ENCODE data around the gene TXNDC11. TPM values are rescaled to one million over a fixed set of nuclear protein-coding genes. Genes with fewer than 3 reads are reported as not detected.
A peak's percentile ranks its signal among the peaks of the same experiment; 100 is the strongest.
"Not testable (repeated sequence)": the region's sequence is repeated elsewhere in the genome, so short reads cannot be mapped to it uniquely, and the experiment has no call there.

TXNDC11 gene
- total RNA-seq (2012; rRNA removed) = 25.6 and 32.4 TPM in 2 replicates

GRCh38 chr16:11742536-11743307 lies at the start of gene TXNDC11:
TXNDC11 (minus strand) TSS chr16:11742857; CDS start chr16:11742730, 127 bp downstream.
- Histone ChIP-seq H3K27me3 (ENCODE audit: control insufficient read depth, insufficient read depth, low read length) (no peaks in the 10 kb centered on the region), H3K4me1 (ENCODE audit: control insufficient read depth, insufficient read depth, low read length) (peaks cover 30% of the 10 kb centered on the region), H3K4me2 (ENCODE audit: low read length) (peak within 1 kb of the TSS; percentile 85), H3K4me3 (ENCODE audit: low read length) (peak within 1 kb of the TSS; percentile 98), H3K36me3 (ENCODE audit: insufficient read depth, low read length) (peaks cover 7% of the 10 kb centered on the region), H3K9me3 (replicated peaks; ENCODE audit: low read length) (no peaks in the 10 kb centered on the region), H3K9ac (ENCODE audit: low read depth, low read length) (peak within 1 kb of the TSS; percentile 96)

GRCh38 chr16:11791144-11791828 lies 48.6 kb upstream of the TXNDC11 start:
- Histone ChIP-seq H3K9me3 (replicated peaks; ENCODE audit: low read length) (no peaks in the 10 kb centered on the region), H3K4me2 (ENCODE audit: low read length) (no peak overlapping the region), H3K36me3 (ENCODE audit: insufficient read depth, low read length) (peaks cover 23% of the 10 kb centered on the region), H3K9ac (ENCODE audit: low read depth, low read length) (no peak overlapping the region), H3K4me1 (ENCODE audit: control insufficient read depth, insufficient read depth, low read length) (peaks cover 40% of the 10 kb centered on the region), H3K27me3 (ENCODE audit: control insufficient read depth, insufficient read depth, low read length) (no peaks in the 10 kb centered on the region), H3K4me3 (ENCODE audit: low read length) (no peak overlapping the region)

- H3K4me1 ChIP-seq (ENCODE audit: control insufficient read depth, insufficient read depth, low read length) = peaks cover 27% of the 10 kb centered on the region
- H3K9me3 ChIP-seq (replicated peaks; ENCODE audit: low read length) = no peaks in the 10 kb centered on the region
- H3K4me2 ChIP-seq (ENCODE audit: low read length) = no peak overlapping the region
- H3K4me3 ChIP-seq (ENCODE audit: low read length) = no peak overlapping the region
- H3K36me3 ChIP-seq (ENCODE audit: insufficient read depth, low read length) = peaks cover 14% of the 10 kb centered on the region
- H3K9ac ChIP-seq (ENCODE audit: low read depth, low read length) = no peak overlapping the region
- no peaks in the 10 kb centered on the region for H3K27me3 ChIP-seq (ENCODE audit: control insufficient read depth, insufficient read depth, low read length)
Observed at GRCh38 chr16:11788914-11789313, 46.3 kb upstream of the TXNDC11 start.

GRCh38 chr16:11784980-11785599 lies 42.4 kb upstream of the TXNDC11 start:
- peaks cover 39% of the 10 kb centered on the region for H3K4me1 ChIP-seq (ENCODE audit: control insufficient read depth, insufficient read depth, low read length)
- H3K9me3 ChIP-seq (replicated peaks; ENCODE audit: low read length); H3K27me3 ChIP-seq (ENCODE audit: control insufficient read depth, insufficient read depth, low read length); H3K9ac ChIP-seq (ENCODE audit: low read depth, low read length); H3K36me3 ChIP-seq (ENCODE audit: insufficient read depth, low read length); H3K4me3 ChIP-seq (ENCODE audit: low read length); H3K4me2 ChIP-seq (ENCODE audit: low read length): not testable (repeated sequence)

- Histone ChIP-seq H3K4me1 (ENCODE audit: control insufficient read depth, insufficient read depth, low read length) (peaks cover 39% of the 10 kb centered on the region), H3K36me3 (ENCODE audit: insufficient read depth, low read length) (peaks cover 11% of the 10 kb centered on the region)
- not testable (repeated sequence) for H3K4me3 ChIP-seq (ENCODE audit: low read length); H3K9me3 ChIP-seq (replicated peaks; ENCODE audit: low read length); H3K4me2 ChIP-seq (ENCODE audit: low read length); H3K9ac ChIP-seq (ENCODE audit: low read depth, low read length); H3K27me3 ChIP-seq (ENCODE audit: control insufficient read depth, insufficient read depth, low read length)
Observed at GRCh38 chr16:11784381-11784780, 41.7 kb upstream of the TXNDC11 start.

- H3K4me3 ChIP-seq (ENCODE audit: low read length) = peak overlapping the region; percentile 61
- peak overlapping the region; percentile 75 for H3K9ac ChIP-seq (ENCODE audit: low read depth, low read length)
- no peaks in the 10 kb centered on the region for H3K9me3 ChIP-seq (replicated peaks; ENCODE audit: low read length)
Observed at GRCh38 chr16:11784038-11784369, 41.3 kb upstream of the TXNDC11 start.

GRCh38 chr16:11783319-11784037 lies 40.8 kb upstream of the TXNDC11 start:
- Histone ChIP-seq H3K4me1 (ENCODE audit: control insufficient read depth, insufficient read depth, low read length) (peaks cover 39% of the 10 kb centered on the region), H3K36me3 (ENCODE audit: insufficient read depth, low read length) (peaks cover 12% of the 10 kb centered on the region), H3K27me3 (ENCODE audit: control insufficient read depth, insufficient read depth, low read length) (no peaks in the 10 kb centered on the region), H3K4me3 (ENCODE audit: low read length) (peak overlapping the region; percentile 61), H3K9ac (ENCODE audit: low read depth, low read length) (peak overlapping the region; percentile 75), H3K9me3 (replicated peaks; ENCODE audit: low read length) (no peaks in the 10 kb centered on the region), H3K4me2 (ENCODE audit: low read length) (peak overlapping the region; percentile 87)

More at GRCh38 chr16:11784038-11784369, 41.3 kb upstream of the TXNDC11 start:
- peak overlapping the region; percentile 87 for H3K4me2 ChIP-seq (ENCODE audit: low read length)
- H3K36me3 ChIP-seq (ENCODE audit: insufficient read depth, low read length) = peaks cover 12% of the 10 kb centered on the region
- H3K27me3 ChIP-seq (ENCODE audit: control insufficient read depth, insufficient read depth, low read length) = no peaks in the 10 kb centered on the region
- H3K4me1 ChIP-seq (ENCODE audit: control insufficient read depth, insufficient read depth, low read length) = peaks cover 39% of the 10 kb centered on the region

GRCh38 chr16:11781773-11782172 lies 39.1 kb upstream of the TXNDC11 start:
- peaks cover 39% of the 10 kb centered on the region for H3K4me1 ChIP-seq (ENCODE audit: control insufficient read depth, insufficient read depth, low read length)
- H3K36me3 ChIP-seq (ENCODE audit: insufficient read depth, low read length) = peaks cover 18% of the 10 kb centered on the region
- no peaks in the 10 kb centered on the region for H3K9me3 ChIP-seq (replicated peaks; ENCODE audit: low read length)
- H3K4me2 ChIP-seq (ENCODE audit: low read length) = peak overlapping the region; percentile 87
- H3K9ac ChIP-seq (ENCODE audit: low read depth, low read length) = peak overlapping the region; percentile 75
- no peaks in the 10 kb centered on the region for H3K27me3 ChIP-seq (ENCODE audit: control insufficient read depth, insufficient read depth, low read length)
- H3K4me3 ChIP-seq (ENCODE audit: low read length) = peak overlapping the region; percentile 61

- peak overlapping the region; percentile 30 for H3K4me3 ChIP-seq (ENCODE audit: low read length)
- peak overlapping the region; percentile 87 for H3K4me2 ChIP-seq (ENCODE audit: low read length)
- H3K27me3 ChIP-seq (ENCODE audit: control insufficient read depth, insufficient read depth, low read length) = no peaks in the 10 kb centered on the region
- peaks cover 39% of the 10 kb centered on the region for H3K4me1 ChIP-seq (ENCODE audit: control insufficient read depth, insufficient read depth, low read length)
- peak overlapping the region; percentile 75 for H3K9ac ChIP-seq (ENCODE audit: low read depth, low read length)
- no peaks in the 10 kb centered on the region for H3K9me3 ChIP-seq (replicated peaks; ENCODE audit: low read length)
- peaks cover 24% of the 10 kb centered on the region for H3K36me3 ChIP-seq (ENCODE audit: insufficient read depth, low read length)
Observed at GRCh38 chr16:11780991-11781680, 38.5 kb upstream of the TXNDC11 start.

GRCh38 chr16:11779074-11779473 lies 36.4 kb upstream of the TXNDC11 start:
- no peak overlapping the region for H3K4me3 ChIP-seq (ENCODE audit: low read length)
- H3K9ac ChIP-seq (ENCODE audit: low read depth, low read length) = no peak overlapping the region
- no peaks in the 10 kb centered on the region for H3K27me3 ChIP-seq (ENCODE audit: control insufficient read depth, insufficient read depth, low read length)
- peaks cover 42% of the 10 kb centered on the region for H3K36me3 ChIP-seq (ENCODE audit: insufficient read depth, low read length)
- no peaks in the 10 kb centered on the region for H3K9me3 ChIP-seq (replicated peaks; ENCODE audit: low read length)
- H3K4me1 ChIP-seq (ENCODE audit: control insufficient read depth, insufficient read depth, low read length) = peaks cover 34% of the 10 kb centered on the region
- H3K4me2 ChIP-seq (ENCODE audit: low read length) = no peak overlapping the region
